Measurements from ENCODE around the gene C20orf204. TPM values are rescaled to one million over a fixed set of nuclear protein-coding genes. Genes with fewer than 3 reads are reported as not detected.

C20orf204 gene
- polyA plus RNA-seq, 4 donors: 0.91 to 2.4 (median 1.6) TPM

- no peak for DNase-seq
- Histone ChIP-seq H3K9me3 (ENCODE audit: control insufficient read depth in 2 of 2, insufficient read depth in 1 of 2, low read depth in 1 of 2, low read length in 1 of 2) (no peaks in the 10 kb centered on the region), H3K27ac (ENCODE audit: low read depth in 1 of 3, low read length in 2 of 3) (peak overlapping the region in 1 of 3 donors; percentile 83), H3K27me3 (ENCODE audit: control insufficient read depth in 3 of 3, insufficient read depth in 3 of 3, low read length in 3 of 3) (peaks cover 4 to 70% (median 16%) of the 10 kb centered on the region in 3 donors), H3K36me3 (ENCODE audit: control insufficient read depth in 3 of 3, insufficient read depth in 2 of 3, low read depth in 1 of 3, low read length in 3 of 3) (no peaks in the 10 kb centered on the region), H3K4me3 (ENCODE audit: low read depth in 1 of 3, low read length in 3 of 3) (no peak overlapping the region), H3K4me1 (ENCODE audit: control insufficient read depth in 3 of 3, insufficient read depth in 2 of 3, low read depth in 1 of 3, low read length in 2 of 3) (peaks cover 0 to 3% (median 0%) of the 10 kb centered on the region in 3 donors)
- WGBS, 3 donors: 46 to 55% (median 51%) methylated on average over 19 to 22 of the region's 22 CpGs
- FAIRE-seq: no peak
Observed at GRCh38 chr20:64055893-64056638, 20.1 kb downstream of the C20orf204 start.

DNA sequence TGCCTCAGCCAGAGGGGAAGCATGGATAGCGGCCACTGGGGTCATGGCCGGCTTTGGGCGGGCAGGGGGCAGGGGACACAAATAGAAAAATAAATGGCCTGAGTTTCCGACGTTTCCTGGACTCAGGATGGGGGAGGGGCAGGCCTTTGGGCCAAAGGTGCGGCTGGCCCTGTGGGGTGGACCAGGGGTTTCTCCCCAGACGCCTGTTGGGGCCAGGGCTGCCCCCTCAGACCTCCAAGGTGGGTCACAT, 20.6 kb downstream of the C20orf204 start:
- Histone ChIP-seq H3K27me3 (ENCODE audit: control insufficient read depth in 3 of 3, insufficient read depth in 3 of 3, low read length in 3 of 3) (peaks cover 4 to 65% (median 12%) of the 10 kb centered on the region in 3 donors), H3K9me3 (ENCODE audit: control insufficient read depth in 2 of 2, insufficient read depth in 1 of 2, low read depth in 1 of 2, low read length in 1 of 2) (no peaks in the 10 kb centered on the region), H3K4me1 (ENCODE audit: control insufficient read depth in 3 of 3, insufficient read depth in 2 of 3, low read depth in 1 of 3, low read length in 2 of 3) (peaks cover 0 to 3% (median 0%) of the 10 kb centered on the region in 3 donors), H3K27ac (ENCODE audit: low read depth in 1 of 3, low read length in 2 of 3) (peak overlapping the region in 1 of 3 donors; percentile 73), H3K36me3 (ENCODE audit: control insufficient read depth in 3 of 3, insufficient read depth in 2 of 3, low read depth in 1 of 3, low read length in 3 of 3) (no peaks in the 10 kb centered on the region), H3K4me3 (ENCODE audit: low read depth in 1 of 3, low read length in 3 of 3) (no peak overlapping the region)
- DNase-seq (no peak), FAIRE-seq (no peak)
- 33 to 51% (median 40%) methylated on average over 7 of the region's 7 CpGs for WGBS, 3 donors

DNA sequence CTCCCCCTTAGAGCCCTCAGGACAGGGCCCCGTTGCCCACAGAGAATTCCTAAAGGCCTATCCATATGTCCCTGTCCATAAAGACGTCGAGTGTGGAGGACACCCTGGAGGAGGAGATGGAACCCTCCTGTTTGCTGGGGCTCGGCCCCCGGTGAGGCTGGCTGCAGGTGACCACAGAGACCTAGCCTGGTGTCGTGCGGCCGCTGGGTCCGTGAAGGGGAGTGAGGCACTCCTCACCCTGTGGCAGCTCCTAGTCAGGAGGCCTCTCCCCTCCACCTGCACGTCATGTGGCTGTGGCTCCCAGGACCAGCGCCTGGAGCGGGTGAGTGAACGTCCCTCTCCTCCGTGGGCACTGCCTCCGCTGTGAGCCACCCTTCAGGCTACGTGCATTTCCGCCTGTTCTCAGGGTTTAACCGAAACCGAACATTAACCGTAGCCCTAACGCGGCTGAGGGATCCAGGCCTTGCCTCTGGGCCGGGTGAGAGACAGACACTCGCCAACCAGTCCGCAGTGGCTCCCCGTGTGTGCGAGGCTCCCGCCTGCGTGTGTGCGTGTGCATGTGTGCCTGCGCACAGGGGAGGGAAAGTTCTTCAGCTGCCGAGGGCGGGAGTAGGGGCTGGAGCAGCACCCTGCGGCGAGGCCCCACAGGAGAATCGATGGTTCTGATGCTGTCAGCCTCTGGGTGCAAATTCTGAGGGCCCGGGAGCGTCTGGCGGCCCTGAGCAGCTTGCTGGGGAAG, 21.1 kb downstream of the C20orf204 start:
- H3K27me3 ChIP-seq (ENCODE audit: control insufficient read depth in 3 of 3, insufficient read depth in 3 of 3, low read length in 3 of 3): peaks cover 4 to 60% (median 9%) of the 10 kb centered on the region in 3 donors
- FAIRE-seq (no peak), DNase-seq (no peak)
- H3K4me3 ChIP-seq (ENCODE audit: low read depth in 1 of 3, low read length in 3 of 3): no peak overlapping the region
- no peaks in the 10 kb centered on the region for H3K9me3 ChIP-seq (ENCODE audit: control insufficient read depth in 2 of 2, insufficient read depth in 1 of 2, low read depth in 1 of 2, low read length in 1 of 2)
- 37 to 53% (median 51%) methylated on average over 37 to 39 of the region's 39 CpGs for WGBS, 3 donors
- no peaks in the 10 kb centered on the region for H3K36me3 ChIP-seq (ENCODE audit: control insufficient read depth in 3 of 3, insufficient read depth in 2 of 3, low read depth in 1 of 3, low read length in 3 of 3)
- H3K4me1 ChIP-seq (ENCODE audit: control insufficient read depth in 3 of 3, insufficient read depth in 2 of 3, low read depth in 1 of 3, low read length in 2 of 3): peaks cover 0 to 3% (median 0%) of the 10 kb centered on the region in 3 donors
- H3K27ac ChIP-seq (ENCODE audit: low read depth in 1 of 3, low read length in 2 of 3): peak overlapping the region in 1 of 3 donors; percentile 73

GRCh38 chr20:64057628-64058498, 21.9 kb downstream of the C20orf204 start:
- no peak for FAIRE-seq

GRCh38 chr20:64058536-64058935, 22.6 kb downstream of the C20orf204 start:
- DNase-seq (no peak), FAIRE-seq (no peak)
- Histone ChIP-seq H3K27me3 (ENCODE audit: control insufficient read depth in 3 of 3, insufficient read depth in 3 of 3, low read length in 3 of 3) (peaks cover 0 to 45% (median 5%) of the 10 kb centered on the region in 3 donors), H3K36me3 (ENCODE audit: control insufficient read depth in 3 of 3, insufficient read depth in 2 of 3, low read depth in 1 of 3, low read length in 3 of 3) (no peaks in the 10 kb centered on the region), H3K9me3 (ENCODE audit: control insufficient read depth in 2 of 2, insufficient read depth in 1 of 2, low read depth in 1 of 2, low read length in 1 of 2) (no peaks in the 10 kb centered on the region), H3K4me3 (ENCODE audit: low read depth in 1 of 3, low read length in 3 of 3) (no peak overlapping the region), H3K27ac (ENCODE audit: low read depth in 1 of 3, low read length in 2 of 3) (no peak overlapping the region), H3K4me1 (ENCODE audit: control insufficient read depth in 3 of 3, insufficient read depth in 2 of 3, low read depth in 1 of 3, low read length in 2 of 3) (peaks cover 0 to 10% (median 0%) of the 10 kb centered on the region in 3 donors)
- WGBS, 3 donors: 53 to 74% (median 69%) methylated on average over 12 of the region's 12 CpGs

More at GRCh38 chr20:64057628-64058498, 21.9 kb downstream of the C20orf204 start:
- 24 to 36% (median 28%) methylated on average over 30 to 33 of the region's 33 CpGs for WGBS, 3 donors
- Histone ChIP-seq H3K27ac (ENCODE audit: low read depth in 1 of 3, low read length in 2 of 3) (peak overlapping the region in 1 of 3 donors; percentile 73), H3K27me3 (ENCODE audit: control insufficient read depth in 3 of 3, insufficient read depth in 3 of 3, low read length in 3 of 3) (peaks cover under 1 to 52% (median 6%) of the 10 kb centered on the region in 3 donors), H3K9me3 (ENCODE audit: control insufficient read depth in 2 of 2, insufficient read depth in 1 of 2, low read depth in 1 of 2, low read length in 1 of 2) (no peaks in the 10 kb centered on the region), H3K4me1 (ENCODE audit: control insufficient read depth in 3 of 3, insufficient read depth in 2 of 3, low read depth in 1 of 3, low read length in 2 of 3) (peaks cover 0 to 10% (median 0%) of the 10 kb centered on the region in 3 donors), H3K4me3 (ENCODE audit: low read depth in 1 of 3, low read length in 3 of 3) (no peak overlapping the region), H3K36me3 (ENCODE audit: control insufficient read depth in 3 of 3, insufficient read depth in 2 of 3, low read depth in 1 of 3, low read length in 3 of 3) (no peaks in the 10 kb centered on the region)
- DNase-seq: peak; percentile 58 to 82

DNA sequence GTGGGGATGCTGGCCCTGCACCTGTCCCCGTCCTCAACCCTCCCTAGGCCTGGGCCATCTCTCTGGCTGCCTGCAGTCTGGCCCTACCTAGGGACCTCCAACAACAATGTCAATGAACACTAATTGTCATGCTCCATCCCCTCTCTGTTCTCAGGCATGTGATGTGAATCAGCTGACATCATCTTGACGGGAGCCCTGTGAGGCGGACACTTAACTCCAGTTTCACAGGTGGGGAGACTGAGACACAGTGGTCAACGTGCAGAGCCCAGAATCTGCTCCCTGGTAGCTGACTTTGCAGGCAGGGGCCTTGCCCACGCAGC, 26.3 kb downstream of the C20orf204 start:
- peak overlapping the region in 2 of 3 donors; percentile 62 to 69 for H3K4me3 ChIP-seq (ENCODE audit: low read depth in 1 of 3, low read length in 3 of 3)
- H3K36me3 ChIP-seq (ENCODE audit: control insufficient read depth in 3 of 3, insufficient read depth in 2 of 3, low read depth in 1 of 3, low read length in 3 of 3): peaks cover 0 to 9% (median 0%) of the 10 kb centered on the region in 3 donors
- DNase-seq (no peak), FAIRE-seq (no peak)
- peak overlapping the region in 2 of 3 donors; percentile 82 to 87 for H3K27ac ChIP-seq (ENCODE audit: low read depth in 1 of 3, low read length in 2 of 3)
- H3K4me1 ChIP-seq (ENCODE audit: control insufficient read depth in 3 of 3, insufficient read depth in 2 of 3, low read depth in 1 of 3, low read length in 2 of 3): peaks cover 0 to 20% (median 0%) of the 10 kb centered on the region in 3 donors
- WGBS, 3 donors: 56 to 77% (median 73%) methylated on average over 5 of the region's 5 CpGs
- H3K9me3 ChIP-seq (ENCODE audit: control insufficient read depth in 2 of 2, insufficient read depth in 1 of 2, low read depth in 1 of 2, low read length in 1 of 2): no peaks in the 10 kb centered on the region
- peaks cover 0 to 15% (median 0%) of the 10 kb centered on the region in 3 donors for H3K27me3 ChIP-seq (ENCODE audit: control insufficient read depth in 3 of 3, insufficient read depth in 3 of 3, low read length in 3 of 3)

GRCh38 chr20:64062596-64063388, 26.8 kb downstream of the C20orf204 start, which contains the start of gene TCEA2:
TSS of gene TCEA2 (plus strand) at chr20:64063198. CDS start at chr20:64063313, 115 bp downstream.
- peak within 1 kb of the TSS in 2 of 3 donors; percentile 82 to 87 for H3K27ac ChIP-seq (ENCODE audit: low read depth in 1 of 3, low read length in 2 of 3)
- peaks cover 0 to 11% (median 0%) of the 10 kb centered on the region in 3 donors for H3K36me3 ChIP-seq (ENCODE audit: control insufficient read depth in 3 of 3, insufficient read depth in 2 of 3, low read depth in 1 of 3, low read length in 3 of 3)
- DNase-seq (peak; percentile 93 to 99), FAIRE-seq (no peak)
- H3K4me3 ChIP-seq (ENCODE audit: low read depth in 1 of 3, low read length in 3 of 3): peak within 1 kb of the TSS; percentile 69 to 83 (median 83)
- peaks cover 0 to 20% (median 0%) of the 10 kb centered on the region in 3 donors for H3K4me1 ChIP-seq (ENCODE audit: control insufficient read depth in 3 of 3, insufficient read depth in 2 of 3, low read depth in 1 of 3, low read length in 2 of 3)
- H3K27me3 ChIP-seq (ENCODE audit: control insufficient read depth in 3 of 3, insufficient read depth in 3 of 3, low read length in 3 of 3): peaks cover 0 to 9% (median 0%) of the 10 kb centered on the region in 3 donors
- H3K9me3 ChIP-seq (ENCODE audit: control insufficient read depth in 2 of 2, insufficient read depth in 1 of 2, low read depth in 1 of 2, low read length in 1 of 2): no peaks in the 10 kb centered on the region
- 7 to 17% (median 15%) methylated on average over 41 to 85 of the region's 85 CpGs for WGBS, 3 donors

All from small intestine (tissue), 7 donors.